HG03039 (cell line): ENCODE data around the gene PLCH1.

Experiments
- ATAC-seq: cut with Tn5 transposase; IDR thresholded peaks from one replicate; pipeline ENCODE4 v1.9.1; 2021; ENCODE audit warnings: mild to moderate bottlenecking, moderate library complexity; ENCODE audit not compliant: unreplicated experiment

Gene PLCH1

GRCh38 chr3:155394240-155394639, 350.6 kb downstream of the PLCH1 start:
- no peak for ATAC-seq

- ATAC-seq = no peak
Observed at GRCh38 chr3:155393316-155393715, 351.6 kb downstream of the PLCH1 start.

GRCh38 chr3:155392138-155392537, 352.7 kb downstream of the PLCH1 start:
- ATAC-seq = no peak

- no peak for ATAC-seq
Observed at GRCh38 chr3:155391551-155391958, 353.3 kb downstream of the PLCH1 start.

- no peak for ATAC-seq
Observed at GRCh38 chr3:155391104-155391503, 353.8 kb downstream of the PLCH1 start.

GRCh38 chr3:155390351-155390750, 354.5 kb downstream of the PLCH1 start:
- no peak for ATAC-seq

GRCh38 chr3:155388417-155388816, 356.5 kb downstream of the PLCH1 start:
- no peak for ATAC-seq

DNA sequence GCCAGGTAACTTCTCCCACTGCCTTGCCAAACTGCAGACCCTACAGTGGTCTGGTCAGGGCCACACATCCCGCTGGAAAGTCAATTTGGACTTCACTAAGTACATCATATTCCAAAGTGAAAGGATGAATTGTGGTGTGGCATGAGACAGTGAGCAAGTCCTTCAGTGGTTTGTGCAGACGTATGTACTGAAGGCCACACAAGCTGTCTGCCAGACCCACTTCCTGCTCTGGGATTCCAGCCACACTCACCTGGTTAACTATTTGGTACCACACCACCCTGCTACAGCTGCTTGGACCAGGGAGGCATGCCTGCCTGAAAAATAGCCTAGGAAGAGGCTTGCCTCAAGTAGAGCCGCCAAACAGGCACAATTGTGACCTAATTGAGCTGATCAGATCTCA, 357.3 kb downstream of the PLCH1 start:
- ATAC-seq = no peak

- no peak for ATAC-seq
Observed at GRCh38 chr3:155386919-155387318, 358.0 kb downstream of the PLCH1 start.

GRCh38 chr3:155385896-155386625, 358.8 kb downstream of the PLCH1 start:
- ATAC-seq = no peak

DNA sequence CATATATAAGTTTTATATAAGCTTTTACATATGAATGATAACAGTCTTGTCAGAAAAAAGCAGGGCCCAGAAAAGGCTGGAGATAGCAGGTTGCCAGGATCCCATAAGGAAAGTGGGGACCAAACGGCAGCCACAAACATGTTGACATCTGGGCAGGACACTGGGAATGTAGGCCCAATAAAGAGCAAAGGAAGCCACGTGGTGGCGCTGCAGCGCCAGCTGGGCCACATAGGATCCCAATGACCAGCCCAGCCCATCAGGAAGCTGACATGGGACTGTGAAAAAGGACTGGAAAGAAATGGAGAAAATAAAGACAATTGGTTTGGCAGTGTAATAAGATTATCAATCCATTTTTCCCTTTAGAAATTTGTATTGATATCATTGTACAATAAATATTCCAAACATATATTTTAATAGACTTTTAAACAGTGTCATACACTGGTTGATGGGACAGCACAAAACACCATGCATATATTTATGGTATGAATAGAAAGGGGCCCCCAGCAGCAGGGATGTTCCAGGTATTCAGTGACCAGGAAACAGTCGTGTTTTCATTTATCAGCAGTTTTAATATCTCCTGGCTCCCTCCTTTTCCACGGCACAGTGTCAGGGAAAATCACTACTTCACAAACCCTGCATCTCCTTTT, 362.4 kb downstream of the PLCH1 start:
- ATAC-seq = peak; percentile 73

- no peak for ATAC-seq
Observed at GRCh38 chr3:155377847-155378246, 367.0 kb downstream of the PLCH1 start.

DNA sequence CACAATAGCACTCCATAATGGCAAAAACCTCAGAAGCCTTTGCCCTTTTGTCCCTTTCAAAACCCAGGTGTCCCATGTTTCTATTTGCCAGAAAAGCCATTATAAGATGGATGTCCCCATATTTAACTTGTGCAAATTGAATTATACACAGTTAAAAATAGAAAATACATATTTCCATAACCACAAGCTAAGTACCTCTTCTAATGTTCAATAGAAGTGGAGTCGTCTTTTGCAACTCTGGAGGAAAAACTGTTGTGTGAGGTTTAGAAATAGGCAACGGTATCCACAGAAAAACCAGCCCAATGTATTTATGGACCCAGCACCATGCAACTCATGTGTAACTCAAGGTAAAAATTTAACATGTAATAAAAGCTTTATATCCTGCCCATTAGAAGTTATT, 367.8 kb downstream of the PLCH1 start:
- ATAC-seq = no peak

DNA sequence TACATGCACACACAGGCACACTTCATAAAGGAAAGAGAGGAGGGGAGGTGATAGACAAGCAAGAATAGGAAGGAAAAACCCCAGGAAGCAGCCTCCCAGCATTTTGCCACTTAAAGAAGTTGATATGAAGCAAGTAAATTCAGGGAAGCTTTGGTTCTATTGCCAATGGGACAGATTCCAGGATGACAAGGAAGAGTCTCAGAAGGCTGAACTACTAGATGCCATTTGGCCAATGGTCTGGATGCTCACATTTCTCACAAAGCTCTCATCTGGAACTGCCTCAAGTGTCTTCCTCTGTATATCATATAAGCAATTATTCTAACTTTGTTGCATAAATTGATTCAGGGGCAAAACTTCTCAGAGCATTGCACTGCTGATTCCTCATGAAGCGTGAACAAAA, 372.6 kb downstream of the PLCH1 start:
- ATAC-seq = no peak

DNA sequence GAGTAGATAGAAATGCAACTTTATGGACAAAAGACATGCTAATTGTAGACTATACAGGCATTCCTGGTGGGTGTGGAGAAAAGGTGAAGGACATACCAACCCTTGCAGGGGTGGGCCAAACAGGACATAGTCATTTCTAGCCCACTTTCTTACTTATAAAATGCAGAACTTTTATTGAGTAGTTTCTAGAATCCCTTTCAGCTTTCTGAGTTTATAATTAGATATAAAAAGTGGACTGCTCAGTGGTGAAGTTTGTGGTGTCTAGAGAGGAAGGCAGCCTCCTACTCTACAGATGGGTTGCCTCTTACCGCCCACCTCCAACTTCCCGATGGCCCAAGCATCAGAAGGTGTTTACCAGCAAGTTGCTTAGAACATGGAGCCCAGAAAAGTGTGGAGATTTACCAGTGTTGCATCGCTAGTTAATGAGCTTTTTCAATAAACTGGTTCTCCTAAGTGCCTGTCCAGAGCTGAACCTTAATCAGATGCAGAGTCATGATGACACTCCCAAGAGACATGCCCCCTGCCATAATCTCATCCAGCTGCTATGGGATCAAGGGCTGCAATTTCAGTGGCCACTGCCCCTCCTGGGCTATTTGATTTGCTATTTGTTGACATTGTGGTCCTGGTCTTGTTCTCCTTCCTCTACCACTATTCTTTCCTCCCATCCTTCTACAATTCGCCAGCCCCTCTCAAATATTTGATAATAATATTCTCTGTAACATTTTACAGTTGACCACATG, 373.9 kb downstream of the PLCH1 start:
- ATAC-seq = no peak

GRCh38 chr3:155370198-155370597, 374.7 kb downstream of the PLCH1 start:
- no peak for ATAC-seq

DNA sequence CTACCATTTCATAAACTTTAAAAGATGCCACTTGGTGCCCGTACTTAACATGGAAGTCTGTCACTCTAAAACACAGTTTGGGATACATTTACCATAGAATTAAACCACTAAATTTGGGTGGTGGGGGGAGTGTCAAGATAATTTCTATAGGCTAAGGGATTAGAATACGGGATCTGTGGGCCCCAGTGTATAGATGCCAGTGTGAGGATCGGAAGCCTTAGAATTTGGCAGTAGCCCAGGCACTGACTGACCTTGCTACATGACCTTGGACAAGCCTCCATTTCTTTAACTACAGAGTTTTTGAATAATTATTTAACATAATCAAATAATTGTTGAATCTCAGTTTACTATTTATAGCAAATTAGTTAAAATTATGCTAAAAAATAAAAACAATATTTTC, 375.1 kb downstream of the PLCH1 start:
- no peak for ATAC-seq

DNA sequence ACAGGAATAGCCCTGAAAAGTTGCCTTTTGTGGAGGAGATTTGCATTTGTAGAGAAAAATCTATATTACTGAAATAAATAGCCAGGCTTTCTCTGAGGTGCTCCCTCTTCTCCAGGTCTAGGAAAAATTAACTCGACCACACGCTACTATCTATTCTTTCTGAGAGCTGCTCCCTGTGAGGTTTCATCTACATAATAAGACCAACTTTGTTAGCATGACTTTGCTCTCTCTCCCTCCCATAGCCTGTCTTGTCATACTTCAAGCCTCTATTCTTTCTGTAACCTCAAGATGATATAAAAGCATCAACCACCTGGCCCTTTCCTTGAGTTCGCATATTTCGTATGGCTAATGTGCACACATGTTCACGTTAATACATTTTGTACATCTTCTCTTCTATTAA, 375.6 kb downstream of the PLCH1 start:
- ATAC-seq = no peak

GRCh38 chr3:155368786-155369185, 376.1 kb downstream of the PLCH1 start:
- no peak for ATAC-seq

GRCh38 chr3:155367506-155367905, 377.4 kb downstream of the PLCH1 start:
- no peak for ATAC-seq

DNA sequence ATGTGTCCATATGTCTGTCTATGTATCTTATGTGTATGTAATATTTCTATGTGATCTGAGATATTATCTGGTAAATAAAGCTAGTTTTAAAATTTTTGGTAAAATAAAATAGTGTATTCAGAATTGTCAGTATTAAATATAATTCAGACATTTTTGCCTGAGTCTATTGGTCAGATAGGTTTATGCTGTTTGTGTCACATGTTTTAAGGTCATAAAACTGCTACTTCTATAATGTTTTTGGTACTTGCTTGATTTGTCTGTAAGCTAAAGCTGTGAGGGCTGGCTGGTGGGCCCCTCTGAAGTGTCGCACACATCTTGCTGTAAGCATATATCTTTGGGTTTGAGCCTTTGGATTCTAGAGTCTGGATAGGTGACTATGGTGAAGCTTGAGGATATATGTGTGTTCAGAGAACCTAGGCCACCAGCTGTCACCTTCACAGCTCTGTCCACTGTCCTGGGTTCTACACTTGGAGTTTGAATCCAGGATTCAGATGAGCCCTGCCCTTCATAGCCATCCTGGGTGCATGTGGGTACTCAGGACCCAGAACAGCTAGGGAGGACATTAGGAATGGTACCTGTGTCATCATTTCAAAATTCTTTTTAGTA, 379.6 kb downstream of the PLCH1 start:
- no peak for ATAC-seq

DNA sequence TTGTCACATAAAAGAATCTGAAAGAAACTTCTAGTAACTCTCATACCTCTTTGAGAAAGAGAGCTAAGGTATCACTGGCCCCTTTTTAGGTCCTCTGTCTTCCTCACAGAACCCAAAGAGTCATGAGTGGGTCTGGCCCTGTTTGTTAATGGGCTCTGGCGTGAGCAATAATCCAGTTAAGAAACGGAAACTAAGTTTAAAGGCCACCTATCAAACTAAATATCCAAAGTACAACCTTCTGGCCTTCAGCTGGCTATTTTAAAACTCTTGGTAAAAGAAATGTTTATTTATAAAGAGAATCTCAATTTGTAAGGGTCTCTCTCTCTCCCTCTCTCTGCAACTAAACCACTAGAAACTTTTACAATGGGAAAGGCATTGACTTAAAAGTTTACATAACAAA, 380.4 kb downstream of the PLCH1 start:
- no peak for ATAC-seq
